ENCODE measurements around the gene PRSS38. TPM values are rescaled to one million over a fixed set of nuclear protein-coding genes. Genes with fewer than 3 reads are reported as not detected.

PRSS38 gene
- not detected for total RNA-seq
- long read RNA-seq, result 0 reads

GRCh38 chr1:227815468-227816409 is at the start of gene PRSS38:
PRSS38 (plus strand) TSS chr1:227815675; CDS start chr1:227815717, 42 bp downstream.
- no peak for ATAC-seq (ENCODE audit: poor library complexity)

GRCh38 chr1:227766015-227766634 is 49.4 kb upstream of the PRSS38 start:
- intact Hi-C loops (cut with DNase I), result no loop called here
- peak; percentile 55 for DNase-seq

More at GRCh38 chr1:227815468-227816409, at the start of gene PRSS38:
- intact Hi-C loops (cut with DNase I), result no loop called here
- no peak for DNase-seq

GRCh38 chr1:227766653-227767277 is 48.7 kb upstream of the PRSS38 start:
- DNase-seq, result peak; percentile 35
- ATAC-seq (ENCODE audit: poor library complexity), result no peak
- intact Hi-C loops (cut with DNase I), result no loop called here

More at GRCh38 chr1:227766015-227766634, 49.4 kb upstream of the PRSS38 start:
- ATAC-seq (ENCODE audit: poor library complexity), result no peak

- DNase-seq, result no peak
- intact Hi-C loops (cut with DNase I), result no loop called here
- no peak for ATAC-seq (ENCODE audit: poor library complexity)
Observed at GRCh38 chr1:227767401-227768124, 47.9 kb upstream of the PRSS38 start.

GRCh38 chr1:227768125-227768439 is 47.4 kb upstream of the PRSS38 start:
- ATAC-seq (ENCODE audit: poor library complexity), result no peak
- no peak for DNase-seq
- intact Hi-C loops (cut with DNase I), result no loop called here

GRCh38 chr1:227768640-227769039 is 46.8 kb upstream of the PRSS38 start:
- ATAC-seq (ENCODE audit: poor library complexity), result no peak
- no peak for DNase-seq
- intact Hi-C loops (cut with DNase I), result no loop called here

- no peak for ATAC-seq (ENCODE audit: poor library complexity)
- DNase-seq, result peak; percentile 27
- intact Hi-C loops (cut with DNase I), result no loop called here
Observed at GRCh38 chr1:227769047-227769935, 46.2 kb upstream of the PRSS38 start.

- DNase-seq, result peak; percentile 14
- no peak for ATAC-seq (ENCODE audit: poor library complexity)
- intact Hi-C loops (cut with DNase I), result no loop called here
Observed at GRCh38 chr1:227769936-227770494, 45.5 kb upstream of the PRSS38 start.

GRCh38 chr1:227770812-227771211 is 44.7 kb upstream of the PRSS38 start:
- intact Hi-C loops (cut with DNase I), result no loop called here
- ATAC-seq (ENCODE audit: poor library complexity) (no peak), DNase-seq (peak; percentile 22)

GRCh38 chr1:227771326-227771725 is 44.1 kb upstream of the PRSS38 start:
- ATAC-seq (ENCODE audit: poor library complexity) (no peak), DNase-seq (no peak)
- intact Hi-C loops (cut with DNase I), result no loop called here

- intact Hi-C loops (cut with DNase I), result no loop called here
- DNase-seq (no peak), ATAC-seq (ENCODE audit: poor library complexity) (no peak)
Observed at GRCh38 chr1:227771771-227772170, 43.7 kb upstream of the PRSS38 start.

- intact Hi-C loops (cut with DNase I), result no loop called here
- peak; percentile 32 for DNase-seq
- no peak for ATAC-seq (ENCODE audit: poor library complexity)
Observed at GRCh38 chr1:227773558-227773957, 41.9 kb upstream of the PRSS38 start.

- no peak for DNase-seq
- intact Hi-C loops (cut with DNase I), result no loop called here
- no peak for ATAC-seq (ENCODE audit: poor library complexity)
Observed at GRCh38 chr1:227774051-227774731, 41.3 kb upstream of the PRSS38 start.

GRCh38 chr1:227774821-227775661 is 40.4 kb upstream of the PRSS38 start:
- peak; percentile 13 for ATAC-seq (ENCODE audit: poor library complexity)
- intact Hi-C loops (cut with DNase I), result no loop called here
- DNase-seq, result peak; percentile 42

GRCh38 chr1:227775841-227776240 is 39.6 kb upstream of the PRSS38 start:
- DNase-seq, result no peak
- intact Hi-C loops (cut with DNase I), result no loop called here
- no peak for ATAC-seq (ENCODE audit: poor library complexity)

GRCh38 chr1:227776331-227776771 is 39.1 kb upstream of the PRSS38 start:
- DNase-seq, result no peak
- ATAC-seq (ENCODE audit: poor library complexity), result no peak
- intact Hi-C loops (cut with DNase I), result no loop called here

All from Right ventricle myocardium superior (tissue), 1 donor.